Activated CD4-positive, CD25-positive, alpha-beta regulatory T cell (primary cell): ENCODE data around the gene HPS4.
"Not testable (repeated sequence)": the region's sequence is repeated elsewhere in the genome, so short reads cannot be mapped to it uniquely, and the experiment has no call there.

Experiments
- DNase-seq, 4 experiments: peaks; one replicate each; lab custom pipeline; 2025; lab: John Stamatoyannopoulos, UW

HPS4 gene

DNA sequence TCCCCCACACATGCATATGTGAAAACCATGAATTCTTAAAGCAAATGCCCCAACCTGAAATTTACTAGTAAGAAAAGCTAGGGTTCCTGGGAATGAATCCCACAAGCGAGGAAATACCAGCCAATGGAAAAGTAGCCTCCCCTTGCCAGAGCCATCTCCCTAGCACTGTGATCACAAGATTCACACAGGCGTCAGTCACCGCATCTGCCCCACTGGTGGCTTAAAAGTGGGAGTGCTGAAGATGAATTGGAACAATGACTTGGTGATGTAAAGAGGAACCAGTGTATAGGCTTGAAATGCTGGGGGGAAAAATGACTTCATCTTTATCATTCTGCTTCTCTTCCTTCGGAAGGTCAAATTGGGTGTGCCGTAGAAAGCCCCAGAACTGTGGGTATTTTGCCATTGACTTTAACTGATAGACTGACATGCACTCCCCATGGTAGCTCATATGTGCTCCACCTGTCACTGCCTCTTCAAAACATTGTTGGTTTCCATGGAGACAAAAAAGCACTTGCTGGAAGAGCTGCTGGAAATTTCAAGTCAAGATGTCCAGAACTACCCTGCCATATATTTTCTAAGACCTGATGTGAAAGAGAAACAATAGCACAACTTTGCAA lies 73.8 kb downstream of the HPS4 start:
- DNase-seq, result no peak

DNA sequence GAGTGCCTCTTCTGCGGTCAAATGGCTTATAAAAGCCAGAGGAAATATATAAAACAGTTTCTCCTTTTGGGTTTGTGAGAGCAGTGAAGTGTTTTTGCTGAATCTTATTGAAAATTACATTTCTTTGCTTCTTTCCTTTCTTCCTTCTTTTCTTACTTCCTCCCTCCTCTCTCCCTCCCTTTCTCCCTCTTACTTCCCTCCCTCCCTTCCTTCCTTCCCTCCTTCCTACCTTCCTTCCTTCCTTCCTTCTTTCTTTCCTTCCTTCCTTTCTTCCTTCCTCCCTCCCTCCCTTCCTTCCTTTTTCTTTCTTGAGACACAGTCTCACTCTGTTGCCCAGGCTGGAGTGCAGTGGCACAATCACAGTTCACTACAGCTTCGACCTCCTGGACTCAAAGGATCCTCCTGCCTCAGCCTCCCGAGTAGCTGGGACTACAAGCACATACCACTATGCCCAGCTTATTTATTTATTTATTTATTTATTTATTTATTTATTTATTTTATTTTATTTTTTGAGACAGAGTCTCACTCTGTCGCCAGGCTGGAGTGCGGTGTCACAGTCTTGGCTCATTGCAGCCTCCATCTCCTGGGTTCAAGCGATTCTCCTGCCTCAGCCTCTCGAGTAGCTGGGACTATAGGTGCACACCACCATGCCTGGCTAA lies 74.9 kb downstream of the HPS4 start:
- not testable (repeated sequence) for DNase-seq

DNA sequence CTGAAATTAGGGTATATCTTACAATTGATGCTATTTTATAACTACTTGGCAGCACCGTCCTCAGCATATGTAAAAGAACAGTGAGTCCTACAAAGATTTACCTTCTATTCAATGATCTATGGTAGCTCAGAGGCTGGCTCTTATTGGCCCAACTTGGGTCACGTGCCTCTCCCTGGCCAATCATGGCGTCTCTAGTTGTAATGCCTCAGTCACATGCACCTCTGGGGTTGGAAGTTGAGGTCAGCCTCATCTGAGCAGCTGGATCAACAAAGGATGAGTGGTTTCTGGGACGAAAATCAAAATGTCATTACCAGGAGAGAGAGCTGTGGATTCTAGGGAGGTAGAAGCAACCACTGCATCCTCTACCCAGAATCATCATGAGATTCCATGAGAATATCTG lies 77.5 kb downstream of the HPS4 start:
- no peak for DNase-seq

DNA sequence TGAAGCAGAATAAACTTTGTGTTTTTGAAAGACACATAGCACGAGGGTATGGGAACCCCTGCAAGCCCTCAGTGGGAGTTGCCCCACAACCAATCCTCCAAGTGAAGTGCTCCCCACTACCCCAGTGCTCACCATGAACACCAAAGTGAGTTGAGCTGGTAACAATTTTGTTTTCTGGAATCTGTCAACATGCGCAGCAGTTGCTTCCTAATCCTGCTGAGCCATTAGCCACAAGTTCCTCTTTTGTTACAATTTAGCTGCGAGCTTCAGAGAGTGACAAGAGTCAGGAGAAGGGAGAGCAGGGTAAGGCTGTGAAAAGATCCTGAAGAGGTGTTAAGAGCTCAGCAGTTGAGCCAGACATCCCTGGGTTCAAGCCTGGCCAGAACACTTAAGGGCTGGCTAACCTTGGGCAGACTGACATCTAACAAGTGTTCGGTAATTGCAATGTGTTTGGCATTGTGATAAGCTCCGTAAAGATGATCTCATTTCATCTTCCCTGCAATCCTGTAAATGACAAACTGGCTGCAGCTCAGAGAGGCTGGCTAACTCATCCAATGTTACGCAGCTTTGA lies 78.6 kb downstream of the HPS4 start:
- no peak for DNase-seq

DNA sequence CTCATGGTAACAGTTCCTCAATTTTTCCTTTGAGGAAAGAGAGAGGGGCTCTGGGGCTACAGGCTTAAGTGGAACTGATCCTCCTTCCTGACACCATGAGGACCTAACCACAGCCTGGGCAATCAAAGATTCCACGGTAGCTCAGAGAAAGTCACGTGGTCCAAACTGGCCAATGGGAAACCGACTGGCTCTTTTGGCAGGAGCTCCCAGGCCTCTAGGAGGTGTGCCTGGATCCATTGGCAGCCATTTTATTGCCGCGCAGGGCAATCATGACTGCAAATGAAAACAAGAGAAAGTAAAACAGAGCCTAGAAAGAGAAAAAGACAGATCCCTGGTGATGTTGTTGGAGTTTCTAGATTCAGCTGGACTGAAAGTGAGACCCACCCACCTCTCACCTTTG lies 81.9 kb downstream of the HPS4 start:
- DNase-seq, result no peak
